ENCODE data around the gene TMEM150B. TPM values are rescaled to one million over a fixed set of nuclear protein-coding genes. Genes with fewer than 3 reads are reported as not detected.

The TMEM150B gene
- total and polyA plus RNA-seq, 9 of the 15 experiments (the other 6 are each of a cell fraction or from before 2014, with no cell fraction given) = 0.47 to 1.3 (median 0.74) TPM; not detected in 2

GRCh38 chr19:55324662-55325061 lies 479 bp downstream of the TMEM150B start (continued):
- TF ChIP-seq SNAPC5 (CRISPR knock-in tag; IDR thresholded peaks at IDR 0.05) (no peak), ZNF316 (IDR thresholded peaks at IDR 0.05) (no peak), STAG1 (CRISPR knock-in tag; IDR thresholded peaks at IDR 0.05; ENCODE audit: borderline replicate concordance) (no peak)

- BruUV-seq (replicated peaks) = no TSS peak
- Histone ChIP-seq H3K9me1 (ENCODE audit: control insufficient read depth, insufficient read depth, low read length) (no peaks in the 10 kb centered on the region), H3K27ac (ENCODE audit: extremely low read depth, low read depth, low read length) (no peak overlapping the region), H3K27me3 (ENCODE audit: control insufficient read depth in 2 of 2, insufficient read depth in 2 of 2, low read length in 2 of 2) (no peaks in the 10 kb centered on the region), H4K20me1 (replicated peaks; ENCODE audit: control insufficient read depth, insufficient read depth, low read length) (no peaks in the 10 kb centered on the region), H3K4me2 (ENCODE audit: insufficient read depth, low read length) (no peak overlapping the region), H3K4me3 (no peak overlapping the region), H3K79me2 (ENCODE audit: control insufficient read depth, insufficient read depth, low read length) (no peaks in the 10 kb centered on the region), H3K4me1 (replicated peaks in 1 of 2; ENCODE audit: control insufficient read depth in 2 of 2, insufficient read depth in 2 of 2, low read length in 2 of 2) (peaks cover 8 to 47% of the 10 kb centered on the region in 2 experiments; a peak in 4 of 5 replicates), H2AFZ (ENCODE audit: low read depth, low read length) (no peak overlapping the region), H3K36me3 (ENCODE audit: control insufficient read depth, insufficient read depth, low read length) (no peaks in the 10 kb centered on the region), H3K9me3 (replicated peaks; ENCODE audit: control insufficient read depth, insufficient read depth, low read depth, low read length) (no peaks in the 10 kb centered on the region), H3K9ac (ENCODE audit: insufficient read depth in 1 of 2, low read depth in 2 of 2, low read length in 2 of 2) (peak overlapping the region in 1 of 2 experiments; percentile 79; a peak in 2 of 4 replicates)
- ChIA-PET POLR2A (interaction anchor here (0.7 to 2.0 kb wide), 8 partner anchors 9 to 85 kb away, joined by 3 to 14 read pairs (median 4); partner anchors contain the start of genes KMT5C and UBE2S), CTCF (ENCODE audit: low intra/inter-chr PET ratio) (no interaction called here)
- ATAC-seq (no peak), DNase-seq (ENCODE audit: extremely low read depth in 1 of 4, low spot score in 3 of 4) (no peak), FAIRE-seq (no peak)
- 46% methylated on average over 8 of the region's 12 CpGs for WGBS (ENCODE audit: insufficient coverage, low coverage, missing lambda C conversion rate)
- intact Hi-C loops (cut with micrococcal nuclease) = no loop called here
- TF ChIP-seq POLR2G (IDR thresholded peaks at IDR 0.05; ENCODE audit: low read depth, low read length) (no peak), BRCA1 (IDR thresholded peaks at IDR 0.05) (no peak), BRCA1 (CRISPR knock-in tag; IDR thresholded peaks at IDR 0.05) (no peak), SAFB (IDR thresholded peaks at IDR 0.05; ENCODE audit: borderline replicate concordance, low read depth, low read length) (no peak), GATA2 (CRISPR knock-in tag; IDR thresholded peaks at IDR 0.05) (no peak), BDP1 (IDR thresholded peaks at IDR 0.05; ENCODE audit: insufficient read depth, insufficient read length) (no peak), RBBP5 (IDR thresholded peaks at IDR 0.05; ENCODE audit: borderline replicate concordance, insufficient read depth, low read length, poor library complexity, severe bottlenecking) (no peak), HMGN3 (IDR thresholded peaks at IDR 0.05; ENCODE audit: borderline replicate concordance, extremely low read depth, insufficient read length, low read depth, low read length) (no peak), ERF (CRISPR knock-in tag; IDR thresholded peaks at IDR 0.05) (no peak), THAP12 (CRISPR knock-in tag; IDR thresholded peaks at IDR 0.05) (no peak), POLR2B (IDR thresholded peaks at IDR 0.05; ENCODE audit: low read depth, partially characterized antibody) (no peak), SRSF1 (IDR thresholded peaks at IDR 0.05; ENCODE audit: low read depth, low read length) (no peak)
- TF ChIP-seq, protein P1, sequence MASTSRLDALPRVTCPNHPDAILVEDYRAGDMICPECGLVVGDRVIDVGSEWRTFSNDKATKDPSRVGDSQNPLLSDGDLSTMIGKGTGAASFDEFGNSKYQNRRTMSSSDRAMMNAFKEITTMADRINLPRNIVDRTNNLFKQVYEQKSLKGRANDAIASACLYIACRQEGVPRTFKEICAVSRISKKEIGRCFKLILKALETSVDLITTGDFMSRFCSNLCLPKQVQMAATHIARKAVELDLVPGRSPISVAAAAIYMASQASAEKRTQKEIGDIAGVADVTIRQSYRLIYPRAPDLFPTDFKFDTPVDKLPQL (IDR thresholded peaks at IDR 0.05; ENCODE audit: extremely low read depth, insufficient read length) = no peak
- in situ Hi-C loops (cut with MboI) = no loop called here
Measured at GRCh38 chr19:55322204-55322885, 2.8 kb downstream of the TMEM150B start.

Data from K562 (cell line).